GM13977 (cell line): ENCODE data around the gene WDFY4.

Experiments
- DNase-seq: peaks from one replicate; pipeline ENCODE4 v3.0.0; 2012; ENCODE audit warnings: low spot score
- CTCF ChIP-seq: IDR thresholded peaks from 2 replicates; pipeline ENCODE4 v1.5.1; 2012; ENCODE audit warnings: mild to moderate bottlenecking, control low read depth; ENCODE audit not compliant: insufficient read depth; ENCODE audit errors: extremely low read depth, missing control alignments
- in situ Hi-C: fragments of 300-500 bp; cut with MboI; formaldehyde crosslinking; loops from one replicate; pipeline ENCODE4 v1.12.0; 2022; ENCODE audit warnings: low sequenced_read_pairs, low pct_unique_long_range_greater_than_20kb, mixed read lengths, inconsistent platforms; ENCODE audit not compliant: unreplicated experiment

WDFY4 gene

GRCh38 chr10:48772059-48772458 lies 87.4 kb downstream of the WDFY4 start:
- no peak for DNase-seq
- in situ Hi-C loops = no loop called here
- TF ChIP-seq CTCF = no peak

- in situ Hi-C loops = no loop called here
- TF ChIP-seq CTCF = no peak
- no peak for DNase-seq
Observed at GRCh38 chr10:48773580-48773979, 88.9 kb downstream of the WDFY4 start.

- in situ Hi-C loops = no loop called here
- no peak for TF ChIP-seq CTCF
- DNase-seq = no peak
Observed at GRCh38 chr10:48774416-48775205, 89.9 kb downstream of the WDFY4 start.

- in situ Hi-C loops = no loop called here
- no peak for DNase-seq
- TF ChIP-seq CTCF = no peak
Observed at GRCh38 chr10:48775206-48775517, 90.5 kb downstream of the WDFY4 start.

- in situ Hi-C loops = no loop called here
- DNase-seq = no peak
- no peak for TF ChIP-seq CTCF
Observed at GRCh38 chr10:48776005-48776522, 91.4 kb downstream of the WDFY4 start.

GRCh38 chr10:48776528-48776927 lies 91.9 kb downstream of the WDFY4 start:
- in situ Hi-C loops = no loop called here
- TF ChIP-seq CTCF = no peak
- DNase-seq = no peak
